ENCODE data around the gene HHIPL1. TPM values are rescaled to one million over a fixed set of nuclear protein-coding genes. Genes with fewer than 3 reads are reported as not detected.

The HHIPL1 gene
- total RNA-seq, 2 experiments from 2014 or later = not detected

GRCh38 chr14:99634443-99634842 lies 10.5 kb upstream of the HHIPL1 start:
- Histone ChIP-seq H3K4me3 (ENCODE audit: low read length) (no peak overlapping the region), H3K36me3 (ENCODE audit: insufficient read depth, low read length) (no peaks in the 10 kb centered on the region), H3K27me3 (ENCODE audit: control insufficient read depth in 1 of 2, insufficient read depth in 2 of 2, low read length in 2 of 2) (no peaks in the 10 kb centered on the region), H3K27ac (ENCODE audit: low read depth in 1 of 2, low read length in 2 of 2) (no peak overlapping the region), H3K9me3 (ENCODE audit: control insufficient read depth in 1 of 2, insufficient read depth in 1 of 2, low read length in 2 of 2) (no peaks in the 10 kb centered on the region), H3K4me1 (ENCODE audit: insufficient read depth, low read length) (no peaks in the 10 kb centered on the region)
- H3K9me3 Mint-ChIP-seq = no peaks in the 10 kb centered on the region
- no peaks in the 10 kb centered on the region for H3K36me3 Mint-ChIP-seq (ENCODE audit: low read depth)
- ATAC-seq (ENCODE audit: poor library complexity) = no peak
- no peak overlapping the region for H3K27ac Mint-ChIP-seq
- ChIA-PET POLR2A (no interaction called here), CTCF (no interaction called here)
- H3K4me1 Mint-ChIP-seq (ENCODE audit: low read depth) = no peaks in the 10 kb centered on the region
- intact Hi-C loops (cut with DNase I, micrococcal nuclease) = no loop called here
- H3K4me3 Mint-ChIP-seq = no peak overlapping the region
- TF ChIP-seq CTCF (IDR thresholded peaks at IDR 0.05) = no peak
- DNase-seq = no peak
- H3K27me3 Mint-ChIP-seq = no peaks in the 10 kb centered on the region

GRCh38 chr14:99635116-99635515 lies 9.8 kb upstream of the HHIPL1 start:
- no peak overlapping the region for H3K27ac Mint-ChIP-seq
- intact Hi-C loops (cut with DNase I, micrococcal nuclease) = no loop called here
- DNase-seq = no peak
- ATAC-seq (ENCODE audit: poor library complexity) = no peak
- Histone ChIP-seq H3K9me3 (ENCODE audit: control insufficient read depth in 1 of 2, insufficient read depth in 1 of 2, low read length in 2 of 2) (no peaks in the 10 kb centered on the region), H3K4me3 (ENCODE audit: low read length) (no peak overlapping the region), H3K36me3 (ENCODE audit: insufficient read depth, low read length) (no peaks in the 10 kb centered on the region), H3K27ac (ENCODE audit: low read depth in 1 of 2, low read length in 2 of 2) (no peak overlapping the region), H3K27me3 (ENCODE audit: control insufficient read depth in 1 of 2, insufficient read depth in 2 of 2, low read length in 2 of 2) (no peaks in the 10 kb centered on the region), H3K4me1 (ENCODE audit: insufficient read depth, low read length) (no peaks in the 10 kb centered on the region)
- no peaks in the 10 kb centered on the region for H3K36me3 Mint-ChIP-seq (ENCODE audit: low read depth)
- H3K9me3 Mint-ChIP-seq = no peaks in the 10 kb centered on the region
- ChIA-PET POLR2A (no interaction called here), CTCF (no interaction called here)
- H3K27me3 Mint-ChIP-seq = no peaks in the 10 kb centered on the region
- TF ChIP-seq CTCF (IDR thresholded peaks at IDR 0.05) = no peak
- H3K4me1 Mint-ChIP-seq (ENCODE audit: low read depth) = no peaks in the 10 kb centered on the region
- no peak overlapping the region for H3K4me3 Mint-ChIP-seq

GRCh38 chr14:99636487-99636886 lies 8.4 kb upstream of the HHIPL1 start:
- CTCF ChIA-PET = no interaction called here
- H3K4me3 ChIP-seq (ENCODE audit: low read length) = no peak overlapping the region
- Mint-ChIP-seq H3K9me3 (no peaks in the 10 kb centered on the region), H3K36me3 (ENCODE audit: low read depth) (no peaks in the 10 kb centered on the region), H3K4me1 (ENCODE audit: low read depth) (no peaks in the 10 kb centered on the region), H3K27me3 (no peaks in the 10 kb centered on the region), H3K4me3 (no peak overlapping the region), H3K27ac (no peak overlapping the region)
- ATAC-seq (ENCODE audit: poor library complexity) (no peak), DNase-seq (no peak)
- H3K36me3 ChIP-seq (ENCODE audit: insufficient read depth, low read length) = no peaks in the 10 kb centered on the region
- POLR2A ChIA-PET = no interaction called here
- H3K27me3 ChIP-seq (ENCODE audit: control insufficient read depth in 1 of 2, insufficient read depth in 2 of 2, low read length in 2 of 2) = no peaks in the 10 kb centered on the region
- no peaks in the 10 kb centered on the region for H3K4me1 ChIP-seq (ENCODE audit: insufficient read depth, low read length)
- intact Hi-C loops (cut with DNase I, micrococcal nuclease) = no loop called here
- no peaks in the 10 kb centered on the region for H3K9me3 ChIP-seq (ENCODE audit: control insufficient read depth in 1 of 2, insufficient read depth in 1 of 2, low read length in 2 of 2)
- H3K27ac ChIP-seq (ENCODE audit: low read depth in 1 of 2, low read length in 2 of 2) = no peak overlapping the region
- TF ChIP-seq CTCF (IDR thresholded peaks at IDR 0.05) = no peak

Measured in CD4-positive, alpha-beta T cell (primary cell).